CD4-positive, alpha-beta T cell treated with Interleukin-10 for 1 hour (primary cell): Measurements from ENCODE around the gene ADH1B.
"Not testable (repeated sequence)": the region's sequence is repeated elsewhere in the genome, so short reads cannot be mapped to it uniquely, and the experiment has no call there.

ENCODE experiments used
- DNase-seq: peaks from one replicate; pipeline ENCODE4 v3.0.0-alpha.2; 2020

Gene ADH1B

DNA sequence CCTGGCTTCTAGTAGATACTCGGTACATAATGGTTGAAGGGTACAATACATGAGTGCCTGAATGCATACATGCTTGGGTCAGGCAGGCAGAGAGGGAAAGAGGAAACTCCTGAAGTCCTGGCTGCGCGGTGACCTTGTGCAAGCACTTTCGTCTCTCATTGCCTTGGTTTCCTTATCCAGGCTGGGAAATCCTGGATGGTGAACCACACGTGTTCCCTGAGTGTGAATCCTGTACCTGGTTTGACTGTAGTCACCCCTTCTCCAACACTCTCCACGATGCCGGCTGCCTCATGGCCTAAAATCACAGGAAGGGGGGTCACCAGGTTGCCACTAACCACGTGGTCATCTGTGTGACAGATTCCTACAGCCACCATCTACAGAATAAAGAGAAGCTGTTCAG, 3.4 kb downstream of the ADH1B start:
- not testable (repeated sequence) for DNase-seq

DNA sequence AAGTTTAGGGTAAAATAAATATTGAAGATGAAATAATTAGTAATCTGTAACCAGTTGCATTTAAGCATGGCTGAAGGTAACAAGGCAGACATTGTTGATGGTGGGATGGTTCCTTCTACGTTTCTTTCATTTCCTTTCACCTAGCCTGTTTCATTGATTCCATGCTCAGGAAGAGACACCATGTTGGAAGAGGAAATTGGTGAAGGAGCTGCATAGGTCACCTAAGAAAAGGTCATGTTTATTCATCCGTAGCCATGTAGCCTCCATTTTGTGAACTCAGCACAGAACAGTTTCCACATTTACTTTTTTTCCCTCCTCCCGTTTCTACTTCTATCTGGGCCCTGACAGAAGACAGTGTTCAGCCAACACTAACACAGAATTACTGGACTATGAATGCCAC, 3.8 kb downstream of the ADH1B start:
- no peak for DNase-seq

DNA sequence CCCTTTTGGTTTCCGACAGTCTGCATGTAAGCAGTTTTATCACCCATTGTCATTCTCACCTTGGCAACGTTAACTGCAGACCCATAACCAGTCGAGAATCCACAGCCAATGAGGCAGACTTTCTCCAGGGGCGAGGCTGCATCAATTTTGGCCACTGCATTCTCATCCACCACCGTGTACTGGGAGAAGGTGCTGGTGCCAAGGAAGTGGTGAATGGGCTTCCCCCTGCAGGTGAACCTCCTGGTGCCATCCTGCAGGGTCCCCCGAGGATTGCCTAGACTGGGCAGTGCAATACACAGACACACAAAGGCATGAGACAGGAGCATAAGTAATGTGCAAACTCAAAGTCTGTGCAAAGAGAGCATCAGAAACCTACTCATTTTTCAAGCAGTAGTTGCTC, 5.4 kb downstream of the ADH1B start:
- no peak for DNase-seq

DNA sequence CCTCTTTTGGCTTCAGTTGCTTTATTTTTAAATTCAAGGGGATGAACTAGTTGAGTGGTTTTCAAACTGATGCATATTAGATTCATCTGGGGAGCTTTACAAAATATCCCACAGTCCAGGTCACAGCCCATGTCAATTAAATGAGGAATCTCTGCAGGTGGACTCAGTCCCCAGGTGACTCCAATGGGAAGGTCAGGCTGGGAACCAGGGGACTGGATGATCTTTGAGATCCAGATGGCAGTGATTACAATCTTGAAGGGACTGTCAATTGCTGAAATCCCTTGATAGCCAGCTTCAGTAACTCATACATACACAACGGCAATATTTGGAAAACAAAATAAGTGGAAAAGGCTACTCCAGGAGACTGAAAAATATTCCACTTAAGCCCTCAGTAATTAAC, 7.0 kb downstream of the ADH1B start:
- no peak for DNase-seq

DNA sequence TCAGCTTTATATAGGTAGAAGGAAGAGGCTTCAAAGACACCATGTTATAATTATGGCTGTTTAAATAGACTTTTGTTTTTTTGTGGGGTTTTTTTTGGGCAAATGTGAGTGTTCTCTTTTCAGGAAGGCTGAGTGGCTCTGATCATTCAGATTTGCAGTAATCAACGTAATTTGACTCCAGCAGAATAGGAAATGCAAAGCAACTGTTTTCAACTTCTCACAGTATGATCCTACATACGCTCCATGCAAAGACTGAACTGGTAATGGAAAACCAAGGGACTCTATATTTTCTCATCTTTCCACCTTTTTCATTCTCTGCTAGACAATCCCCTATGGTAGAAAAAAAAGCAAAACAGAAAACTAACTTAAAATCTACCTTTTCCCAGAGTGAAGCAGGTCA, 10.8 kb downstream of the ADH1B start:
- DNase-seq = no peak

DNA sequence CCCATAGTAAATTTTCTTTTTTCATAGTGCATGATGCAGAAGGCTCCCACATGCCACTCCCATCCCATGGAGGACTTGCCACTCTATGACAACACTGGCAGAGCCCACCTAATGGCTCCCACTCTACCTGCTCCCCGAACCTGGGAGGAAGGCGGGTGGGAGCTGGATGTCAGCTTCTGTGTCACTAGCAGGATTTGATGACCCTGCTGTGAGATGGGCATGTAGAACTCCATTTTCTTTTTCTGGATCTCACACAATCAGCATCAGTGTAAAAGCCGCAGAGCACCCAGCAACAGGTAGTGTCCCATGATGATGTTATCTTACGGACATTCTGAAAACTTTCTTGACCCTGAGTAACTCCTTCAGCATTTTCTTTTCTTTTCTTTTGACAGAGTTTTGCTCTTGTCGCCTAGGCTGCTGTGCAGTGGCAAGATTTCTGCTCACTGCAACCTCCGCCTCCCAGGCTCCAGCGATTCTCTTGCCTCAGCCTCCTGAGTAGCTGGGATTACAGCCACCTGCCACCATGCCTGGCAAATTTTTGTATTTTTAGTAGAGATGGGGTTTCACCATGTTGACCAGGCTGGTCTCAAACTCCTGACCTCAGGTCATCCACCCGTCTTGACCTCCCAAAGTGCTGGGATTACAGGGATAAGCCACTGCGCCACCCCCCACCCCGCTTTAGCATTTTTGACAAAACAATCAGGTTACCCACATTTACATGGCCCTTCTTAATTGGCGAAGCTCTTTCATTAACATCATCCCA, 15.4 kb downstream of the ADH1B start:
- DNase-seq = no peak

DNA sequence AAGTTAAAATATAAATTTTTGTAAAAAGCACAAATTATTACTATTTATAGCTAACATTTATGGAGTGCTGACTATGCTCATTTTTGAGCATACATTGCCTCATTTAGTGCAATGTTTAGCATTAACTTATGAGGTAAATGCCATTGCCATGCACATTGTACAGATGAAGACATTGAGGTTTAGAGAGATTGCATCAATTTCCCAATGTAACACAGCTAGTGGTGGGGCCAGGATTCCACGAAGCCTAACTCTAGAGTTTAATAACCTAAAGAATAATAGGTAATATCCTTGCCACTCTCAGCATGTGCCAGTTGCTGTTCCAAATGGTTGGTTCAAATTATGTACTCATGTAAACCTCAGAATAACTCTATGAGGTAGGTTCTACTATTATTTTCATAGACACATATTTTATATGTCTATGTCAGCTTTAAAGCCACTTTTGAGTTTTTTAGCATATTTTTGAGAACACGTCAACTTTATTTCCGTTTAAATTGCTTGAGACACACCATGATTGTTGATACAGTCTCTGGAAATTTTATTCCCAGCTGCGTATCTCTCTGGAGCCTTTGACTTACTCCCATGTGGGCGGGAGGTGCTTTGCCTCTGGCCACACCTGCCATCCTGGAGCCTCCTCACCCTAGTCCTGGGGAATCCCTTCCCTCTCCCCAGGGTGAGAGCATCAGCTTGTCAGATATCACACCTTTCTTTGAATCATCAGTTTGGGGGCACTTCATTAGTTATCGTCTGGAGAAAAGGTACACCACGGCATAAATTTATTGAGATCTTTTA, 19.6 kb downstream of the ADH1B start:
- DNase-seq = no peak

DNA sequence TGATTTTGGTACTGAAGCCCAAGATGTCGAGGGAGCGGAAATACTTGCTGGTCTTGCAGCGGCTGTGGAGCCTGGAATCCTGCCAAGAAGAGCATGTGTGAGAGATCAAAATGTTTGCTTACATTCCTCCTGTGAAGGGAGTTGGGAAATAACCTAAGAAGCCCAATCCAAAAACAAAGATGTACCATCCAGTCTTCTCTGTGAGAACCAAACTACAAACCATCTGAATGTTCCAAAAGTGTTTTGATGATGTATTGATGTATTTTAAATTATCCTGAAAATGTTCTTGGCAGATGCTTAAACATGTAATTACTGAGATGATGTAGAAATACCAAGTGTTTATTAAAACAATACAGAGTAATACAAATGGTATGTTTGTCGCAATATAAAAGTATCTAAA, 20.3 kb downstream of the ADH1B start:
- DNase-seq = no peak

DNA sequence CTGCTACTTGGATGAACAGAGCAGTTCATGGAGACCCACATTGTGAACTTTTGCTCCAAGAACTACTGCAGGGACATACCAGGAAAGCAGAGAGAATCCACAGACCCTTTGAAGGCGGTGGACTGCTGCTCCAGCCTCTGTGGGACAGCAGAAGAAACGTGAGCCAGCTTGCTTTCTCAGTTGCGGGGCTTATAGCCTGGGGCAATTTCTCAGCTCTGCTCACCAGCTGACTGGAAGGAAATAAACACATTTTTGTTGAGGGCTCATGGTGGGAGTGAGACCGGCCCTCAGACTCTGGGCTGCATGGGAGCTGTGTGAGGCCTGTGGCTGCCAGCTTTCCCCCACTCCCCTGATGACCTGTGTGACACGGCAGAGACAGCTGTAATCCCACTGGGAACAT, 27.8 kb downstream of the ADH1B start:
- no peak for DNase-seq

DNA sequence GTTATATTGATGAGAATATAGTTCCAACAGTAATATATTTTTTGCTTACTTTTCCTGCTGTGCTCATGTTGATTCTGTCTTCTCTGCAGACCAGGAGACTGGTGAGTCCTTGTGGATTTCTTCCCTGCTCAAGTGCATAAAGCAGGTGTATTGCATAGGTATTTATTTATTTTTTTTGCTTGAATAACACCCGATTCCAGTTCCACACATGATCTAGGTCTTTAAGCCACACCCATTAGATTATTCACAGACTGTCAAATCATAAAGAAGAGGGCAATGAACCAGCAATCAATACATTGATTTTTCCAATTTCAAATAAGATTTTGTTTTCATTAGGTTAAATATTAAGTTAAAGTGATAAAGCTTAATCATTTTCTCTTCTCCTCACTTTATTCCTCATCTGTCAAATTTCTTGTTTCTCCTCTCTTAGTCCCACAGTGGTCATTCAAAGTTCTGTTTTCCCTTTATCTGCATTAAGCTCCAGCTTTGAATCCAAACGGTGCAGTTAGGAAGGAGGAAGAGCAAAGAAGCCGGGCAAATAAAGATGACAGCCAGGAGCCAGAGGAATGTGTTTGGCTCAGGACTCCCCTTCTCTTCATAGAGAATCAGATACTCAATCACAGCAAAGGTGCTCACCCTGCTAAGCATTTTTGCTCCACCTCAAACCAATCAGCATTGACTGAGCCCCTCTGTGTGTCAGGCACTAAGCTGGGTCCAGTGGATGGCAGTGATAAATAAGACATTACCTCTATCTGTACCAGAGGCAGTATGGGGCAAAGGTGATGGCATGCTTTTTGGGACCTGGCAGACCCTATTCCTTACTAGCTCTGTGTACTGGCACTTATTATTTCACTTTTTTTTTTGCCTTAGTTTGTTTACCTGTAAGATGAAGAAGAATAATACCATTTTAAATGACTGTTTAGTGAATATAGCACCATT, 30.1 kb downstream of the ADH1B start, which contains the start of gene ADH1A:
ADH1A (minus strand) TSS at position 138 of the 939 bp plus-strand sequence; CDS start at position 67, 71 bp downstream.
- DNase-seq = no peak

DNA sequence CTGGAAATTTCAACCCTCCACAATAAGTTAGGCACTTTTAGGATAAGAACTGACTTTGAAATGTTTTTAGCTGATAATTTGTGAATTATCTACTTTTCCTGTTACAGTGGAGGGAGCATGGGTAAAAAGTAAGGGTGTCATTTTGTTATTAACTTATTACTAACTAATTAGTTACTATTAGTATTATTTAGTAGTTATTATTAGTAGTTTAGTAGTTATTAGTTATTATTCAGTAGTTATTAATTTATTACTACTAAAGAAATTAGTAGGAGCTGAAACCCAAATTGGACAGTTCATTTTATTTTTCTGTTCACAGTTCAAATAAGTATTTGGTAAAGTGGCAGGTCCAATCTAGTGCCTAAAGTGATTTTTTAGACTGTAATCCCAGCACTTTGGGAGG, 35.8 kb downstream of the ADH1B start:
- no peak for DNase-seq

DNA sequence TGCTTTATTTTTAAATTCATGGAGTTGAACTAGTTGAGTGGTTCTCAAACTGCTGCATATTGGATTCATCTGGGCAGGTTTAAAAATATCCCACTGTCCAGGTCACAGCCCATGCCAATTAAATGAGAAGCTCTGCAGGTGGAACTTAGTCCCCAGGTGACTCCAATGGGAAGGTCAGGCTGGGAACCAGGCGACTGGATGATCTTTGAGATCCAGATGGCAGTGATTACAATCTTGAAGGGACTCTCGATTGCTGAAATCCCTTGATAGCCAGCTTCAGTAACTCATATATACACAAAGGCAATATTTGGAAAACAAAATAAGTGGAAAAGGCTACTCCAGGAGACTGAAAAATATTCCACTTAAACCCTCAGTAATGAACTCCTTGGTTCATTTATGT, 38.5 kb downstream of the ADH1B start:
- DNase-seq = no peak

DNA sequence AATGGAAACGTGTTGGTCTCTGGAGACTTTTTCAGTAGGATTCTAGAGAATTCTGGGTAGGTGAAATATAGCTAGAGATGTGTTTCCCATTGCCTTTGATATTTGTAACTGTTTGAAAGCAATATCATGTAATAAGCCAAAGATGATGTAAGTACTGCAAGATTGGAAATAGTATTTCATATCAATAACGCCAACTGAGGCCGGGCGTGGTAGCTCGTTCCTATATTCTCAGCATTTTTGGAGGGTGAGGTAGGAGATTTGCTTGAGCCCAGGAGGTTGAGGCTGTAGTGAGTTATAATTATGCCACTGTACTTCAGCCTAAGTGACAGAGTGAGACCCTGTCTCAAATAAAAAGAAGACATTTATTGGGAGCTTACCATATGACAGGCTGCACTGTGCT, 39.9 kb downstream of the ADH1B start:
- no peak for DNase-seq

DNA sequence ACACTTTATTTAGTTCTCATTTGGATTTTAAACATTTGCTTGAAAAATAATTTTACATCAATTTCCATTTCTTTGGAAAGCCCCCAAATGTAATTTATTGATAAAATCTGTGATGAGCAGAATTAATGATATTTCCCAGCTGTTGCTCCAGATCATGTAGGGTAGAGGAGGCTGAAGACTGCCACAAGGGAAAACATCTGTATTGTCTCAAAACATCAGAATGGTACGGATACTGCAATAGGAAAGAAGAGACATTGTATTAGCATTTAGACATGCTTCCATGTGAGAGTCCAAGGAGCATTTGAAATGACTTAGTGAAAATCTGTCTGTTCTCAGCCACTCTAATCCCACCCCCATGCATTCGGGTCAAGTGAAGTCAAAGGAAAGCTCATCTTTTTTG, 44.8 kb downstream of the ADH1B start:
- no peak for DNase-seq

DNA sequence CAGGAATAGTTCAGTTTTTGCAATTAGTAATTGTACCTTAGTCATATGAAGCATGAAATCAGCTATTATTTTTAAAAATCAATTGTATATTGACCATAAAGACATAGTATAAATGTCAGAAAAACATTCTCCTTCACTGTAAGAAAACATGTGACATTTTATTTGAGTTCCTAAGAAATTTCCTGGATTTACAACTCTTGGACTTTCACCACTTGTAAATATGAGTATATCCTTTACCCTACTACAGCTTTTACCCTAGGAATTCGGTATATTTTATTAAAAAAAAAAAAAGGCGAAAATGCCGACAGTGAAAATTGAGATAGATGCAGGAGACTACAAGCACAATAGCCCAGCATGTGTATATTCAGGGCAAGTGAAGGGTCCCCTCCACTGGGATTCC, 45.3 kb downstream of the ADH1B start:
- no peak for DNase-seq

DNA sequence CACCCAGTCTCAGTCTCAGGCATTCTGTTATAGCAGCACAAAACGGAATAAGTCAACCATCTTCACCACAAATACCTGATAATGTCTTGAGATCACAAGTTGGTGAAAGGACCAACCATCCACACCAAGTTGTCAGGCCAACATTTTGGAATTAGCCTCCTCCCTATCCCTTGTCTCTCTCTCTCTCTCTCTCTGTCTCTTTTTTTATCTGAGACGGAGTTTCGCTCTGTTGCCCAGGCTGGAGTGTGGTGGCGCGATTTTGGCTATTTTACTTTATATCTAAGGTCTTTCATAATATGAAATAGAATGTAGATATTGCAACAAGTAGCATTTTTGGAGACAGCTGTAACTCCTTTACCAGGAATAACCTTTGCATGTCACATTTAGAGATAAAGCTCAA, 46.2 kb downstream of the ADH1B start:
- no peak for DNase-seq

DNA sequence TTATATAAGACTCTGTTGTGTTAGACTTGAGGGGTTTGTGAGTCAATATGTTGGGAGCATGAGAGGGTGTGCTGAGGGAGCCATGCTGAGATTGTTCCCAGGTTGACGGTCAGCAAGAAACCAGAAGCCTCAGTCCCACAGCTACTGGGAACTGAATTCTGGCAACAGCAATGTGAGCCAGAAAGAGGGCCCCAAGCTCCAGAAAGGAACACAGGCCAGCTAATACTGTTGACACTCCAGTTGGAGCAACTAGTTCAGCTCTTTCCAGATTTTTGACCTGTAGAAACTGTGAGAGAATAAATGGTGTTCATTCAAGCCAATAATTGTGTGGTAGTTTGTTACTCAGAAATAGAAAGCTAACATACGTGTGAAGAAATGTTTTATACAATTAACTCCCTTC, 47.5 kb downstream of the ADH1B start:
- DNase-seq = no peak

DNA sequence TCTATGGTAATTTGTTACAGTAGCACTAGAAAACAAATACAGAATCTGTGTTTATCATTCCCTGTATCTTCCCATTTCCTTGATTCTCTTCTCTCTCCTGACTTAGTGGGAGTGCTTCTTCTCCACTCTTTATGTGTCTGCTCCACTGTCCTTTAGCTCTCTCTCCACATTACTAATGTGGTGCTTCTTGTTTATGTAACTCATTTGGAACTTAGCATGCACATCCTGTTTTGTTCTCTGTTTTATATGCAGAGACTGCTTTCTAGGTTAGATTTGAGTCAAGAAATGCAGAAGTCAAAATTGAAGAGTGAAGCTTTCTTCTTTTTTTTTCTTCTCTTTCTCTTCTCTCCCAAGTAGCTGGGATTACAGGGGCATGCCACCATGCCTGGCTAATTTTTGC, 56.3 kb downstream of the ADH1B start:
- DNase-seq = no peak
